NCI-H1092 (cell line): ENCODE results near the gene GATC.

Experiments used
- DNase-seq: peaks from one replicate; lab custom pipeline; 2025; lab: John Stamatoyannopoulos, UW

Gene GATC

DNA sequence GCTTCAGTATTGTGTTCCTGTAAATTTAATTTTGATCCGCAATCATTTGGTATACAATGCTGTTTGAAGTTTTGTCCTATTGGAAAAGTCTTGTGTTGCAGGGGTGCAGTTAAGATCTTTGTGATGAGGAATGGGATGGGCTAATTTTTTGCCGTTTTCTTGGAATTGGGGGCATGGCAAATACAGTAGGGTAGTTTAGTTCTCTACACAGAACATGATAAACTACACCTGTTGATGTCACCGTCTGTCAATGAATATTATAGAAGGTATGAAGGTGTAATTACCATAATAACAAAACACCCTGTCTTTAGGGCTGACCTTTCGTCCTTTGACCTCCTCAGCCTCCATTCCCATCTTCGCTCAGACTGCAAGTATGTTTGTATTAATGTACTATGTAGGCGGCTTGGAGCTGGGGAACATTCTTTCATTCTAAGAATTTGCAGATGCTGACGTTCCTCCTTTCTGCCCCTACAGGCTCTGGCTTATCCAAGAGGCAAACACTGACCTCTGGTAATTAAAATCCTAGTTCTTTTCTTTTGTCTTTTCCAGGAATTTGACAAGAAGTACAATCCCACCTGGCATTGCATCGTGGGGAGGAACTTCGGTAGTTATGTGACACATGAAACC, 51.4 kb downstream of the GATC start:
- DNase-seq, result no peak

DNA sequence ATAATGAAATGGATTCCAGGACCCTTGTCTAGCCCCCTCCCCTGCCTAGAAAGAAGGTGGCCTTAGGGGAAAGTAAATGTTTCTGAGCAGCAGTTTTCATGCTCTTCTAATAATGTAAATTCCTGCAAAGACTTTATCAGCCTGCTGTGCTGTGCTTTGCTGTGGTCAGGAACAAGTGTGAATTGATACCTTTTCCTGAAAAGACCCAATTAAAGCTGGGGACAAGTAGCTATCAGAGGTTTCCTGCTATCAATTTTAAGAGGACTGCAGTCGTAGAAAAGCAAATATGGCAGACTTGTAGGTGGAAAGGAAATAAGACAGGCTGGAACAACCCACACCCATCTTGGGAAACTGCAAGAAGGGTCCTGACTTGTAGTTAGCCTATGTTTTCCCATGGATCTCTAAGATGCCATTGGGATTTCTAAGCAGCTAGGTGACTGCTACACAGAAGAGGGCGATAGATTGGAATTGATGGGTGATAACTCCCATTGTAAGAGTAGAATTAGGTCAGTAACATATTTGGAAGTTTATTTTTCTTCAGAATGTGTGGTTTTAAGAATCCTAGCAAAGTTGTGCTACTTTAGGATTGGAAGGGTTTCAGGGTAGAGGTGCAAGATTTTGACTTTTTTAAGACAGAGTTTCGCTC, 52.7 kb downstream of the GATC start:
- DNase-seq, result no peak

DNA sequence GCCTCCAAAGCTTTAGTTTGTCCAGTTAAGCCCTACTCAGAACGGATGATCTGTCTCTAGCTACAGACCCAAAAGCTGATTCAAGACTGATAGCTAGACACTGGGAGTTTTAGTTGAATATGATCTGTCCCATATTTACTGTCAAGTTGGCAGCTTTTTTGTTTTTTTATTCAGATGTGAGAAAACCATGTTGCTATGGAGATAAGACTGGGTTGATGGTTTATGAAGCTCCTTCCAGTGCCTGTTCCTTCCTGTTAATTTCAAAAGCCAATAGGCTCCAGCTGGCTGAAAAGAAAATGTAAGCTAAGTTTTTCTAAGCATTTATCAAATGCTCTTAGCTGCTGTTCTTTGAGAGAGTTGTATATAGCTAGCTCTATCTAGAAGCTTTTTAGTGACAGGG, 54.3 kb downstream of the GATC start:
- DNase-seq, result no peak

DNA sequence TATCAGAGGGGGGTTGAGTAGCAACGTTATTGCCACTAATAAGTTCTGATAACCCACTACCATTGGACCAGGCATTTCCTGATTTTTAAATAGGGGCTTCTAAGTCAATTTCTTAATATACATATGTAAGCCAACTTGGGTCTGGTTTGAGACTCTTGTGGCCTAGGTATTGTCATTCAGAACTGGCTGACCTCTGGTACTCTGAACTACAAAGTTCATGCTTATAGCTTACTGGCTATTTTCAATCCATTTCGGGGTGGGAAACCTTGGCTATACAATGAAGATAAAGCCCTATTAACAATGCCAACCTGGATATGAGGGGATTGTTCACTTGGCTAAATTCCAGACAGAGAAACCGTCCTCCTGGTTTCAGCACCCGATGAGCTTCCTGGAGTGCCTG, 58.3 kb downstream of the GATC start:
- DNase-seq, result no peak

DNA sequence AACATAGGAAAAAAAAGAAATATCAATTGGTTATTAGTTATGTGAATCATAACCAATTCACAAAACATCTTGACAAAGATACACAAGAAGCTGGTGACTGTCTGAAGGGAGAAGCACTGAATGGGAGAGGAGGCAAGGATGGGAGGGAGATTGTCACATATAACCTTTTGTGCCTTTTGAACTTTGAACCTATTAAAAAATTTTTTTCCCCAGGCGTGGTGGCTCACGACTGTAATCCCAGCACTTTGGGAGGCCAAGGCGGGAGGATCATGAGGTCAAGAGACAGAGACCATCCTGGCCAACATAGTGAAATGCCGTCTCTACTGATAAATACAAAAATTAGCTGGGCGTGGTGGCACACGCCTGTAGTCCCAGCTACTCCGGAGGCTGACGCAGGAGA, 62.3 kb downstream of the GATC start:
- no peak for DNase-seq
